ENCODE data around the gene RAB6B.

Gene RAB6B

GRCh38 chr3:133880886-133881455 is 14.7 kb downstream of the RAB6B start:
- DNase-seq: no peak

GRCh38 chr3:133880287-133880686 is 15.4 kb downstream of the RAB6B start:
- peak in 1 of 14 donors; percentile 23 for DNase-seq

DNA sequence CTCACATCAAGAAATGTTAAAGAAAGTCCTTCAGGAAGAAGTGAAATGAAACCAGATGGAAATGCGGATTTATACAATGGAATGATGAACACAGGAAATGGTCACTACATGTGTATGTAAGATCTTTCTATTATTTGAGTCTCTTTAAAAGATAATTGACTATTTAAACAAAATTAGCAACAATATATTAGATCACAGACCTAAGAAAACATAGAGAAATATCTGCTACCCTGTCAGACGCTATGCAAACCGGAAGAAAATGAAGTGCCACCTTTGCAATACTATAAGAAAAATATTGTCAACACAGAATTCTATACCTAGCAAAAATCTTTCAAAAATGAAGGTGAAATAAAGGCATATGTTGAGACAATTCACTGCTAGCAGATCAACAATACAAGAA is 17.2 kb downstream of the RAB6B start:
- DNase-seq: no peak

- DNase-seq: no peak
These were observed 18.5 kb downstream of the RAB6B start for GRCh38 chr3:133877221-133877620.

DNA sequence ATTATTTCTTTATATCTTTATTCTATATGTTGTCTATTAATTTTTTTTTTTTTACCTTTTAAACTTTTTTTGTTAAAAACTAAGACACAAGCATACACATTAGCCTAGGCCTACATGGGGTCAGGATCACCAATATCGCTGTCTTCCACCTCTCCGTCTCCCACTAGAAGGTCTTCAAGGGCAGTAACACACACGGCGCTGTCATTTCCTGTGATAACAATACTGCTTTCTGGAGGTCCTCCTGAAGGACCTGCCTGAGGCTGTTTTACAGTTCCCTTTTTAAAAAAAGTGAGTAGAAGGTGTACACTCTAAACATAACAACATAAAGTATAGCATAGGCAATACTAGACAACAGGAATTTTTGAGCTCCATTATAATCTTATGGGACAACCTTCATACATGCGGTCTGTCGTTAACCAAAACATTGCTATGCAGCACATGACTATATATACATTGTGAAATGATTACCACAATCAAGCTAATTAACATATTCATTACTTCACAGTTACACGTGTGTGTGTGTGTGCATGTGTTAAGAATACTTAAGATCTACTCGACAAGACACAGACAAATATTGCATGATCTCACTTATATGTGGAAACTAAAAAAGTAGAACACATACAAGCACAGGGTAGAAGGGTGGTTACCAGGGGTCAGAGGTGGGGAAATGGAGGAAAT is 20.8 kb downstream of the RAB6B start:
- no peak for DNase-seq

GRCh38 chr3:133874344-133874743 is 21.3 kb downstream of the RAB6B start:
- DNase-seq: no peak

DNA sequence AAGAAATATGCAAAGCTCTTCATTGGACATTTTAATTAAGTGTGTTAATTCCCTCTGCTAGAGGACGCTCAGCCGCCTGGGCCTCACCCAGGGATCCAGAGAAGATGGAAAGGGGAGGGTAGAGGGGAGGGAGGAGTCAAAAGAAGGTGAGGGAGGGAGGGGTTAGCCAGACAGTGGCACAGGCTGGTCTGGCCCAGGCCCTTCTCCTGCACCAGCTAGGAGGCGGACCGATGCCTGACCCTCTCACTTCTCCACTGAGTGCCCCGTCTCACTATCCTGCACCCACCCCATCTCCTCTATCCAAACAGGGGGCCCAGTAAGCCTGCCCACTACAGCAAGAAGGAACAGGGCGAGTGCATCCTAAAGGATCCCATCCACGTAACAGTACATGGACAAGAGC is 22.9 kb downstream of the RAB6B start:
- DNase-seq: no peak

DNA sequence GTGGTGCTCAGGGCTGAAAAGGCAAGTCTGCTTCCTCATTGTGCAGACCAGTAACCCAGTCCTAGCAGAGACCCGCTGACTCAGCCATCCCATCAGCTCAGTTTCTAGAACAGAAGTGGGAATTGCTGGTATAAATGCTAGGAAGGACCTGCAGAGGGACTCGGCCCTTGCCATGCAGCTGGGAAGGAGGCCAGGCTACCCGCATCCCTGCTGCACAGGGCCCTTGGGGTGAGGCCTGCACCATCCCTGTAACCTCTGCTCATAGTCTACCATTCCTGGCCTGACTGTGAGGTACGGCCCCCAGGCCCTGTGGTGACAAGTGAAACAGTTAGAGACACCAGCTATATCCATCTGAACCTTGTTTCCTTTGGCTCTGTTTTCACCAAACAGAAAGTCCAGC is 23.5 kb downstream of the RAB6B start:
- DNase-seq: no peak

DNA sequence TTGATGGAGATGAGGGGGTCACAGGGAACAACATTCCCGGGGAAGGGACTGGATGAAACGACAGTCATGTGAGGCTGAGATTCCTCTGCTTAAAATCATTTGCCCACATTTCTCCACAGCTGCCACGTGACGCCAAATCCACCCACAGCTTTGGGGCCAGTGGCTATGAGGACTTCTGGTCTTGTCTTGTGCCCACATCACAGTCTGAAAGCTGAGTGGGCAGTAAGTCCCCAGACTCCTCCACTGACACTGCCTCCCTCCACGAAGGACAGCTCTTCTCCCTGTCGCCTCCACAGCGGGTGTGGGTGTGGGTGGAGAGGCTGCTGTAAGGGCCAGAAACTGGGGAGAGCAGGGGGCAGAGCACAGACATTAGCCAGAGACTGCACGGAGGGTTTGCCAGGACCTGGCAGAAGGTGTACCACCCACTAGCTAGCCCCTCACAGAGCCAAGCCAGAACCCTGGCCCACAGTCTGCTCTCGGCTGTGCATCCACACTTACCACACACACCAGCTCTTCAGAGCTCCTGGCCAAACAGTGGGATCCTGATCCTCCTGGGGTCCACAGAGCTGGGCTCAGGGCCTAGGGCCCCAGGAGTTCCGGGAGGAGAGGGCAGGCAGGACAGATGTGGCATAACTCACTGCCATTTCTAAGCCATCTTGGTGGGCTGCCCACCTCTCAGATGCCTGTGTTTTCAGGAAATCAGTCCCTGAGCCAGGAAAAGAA is 24.2 kb downstream of the RAB6B start:
- peak in 1 of 14 donors; percentile 8 for DNase-seq

- no peak for DNase-seq
These were observed 24.9 kb downstream of the RAB6B start for GRCh38 chr3:133870822-133871221.

- DNase-seq: no peak
These were observed 26.1 kb downstream of the RAB6B start for GRCh38 chr3:133869586-133869985.

- peak in 2 of 14 donors; percentile 9 to 28 for DNase-seq
These were observed 26.8 kb downstream of the RAB6B start for GRCh38 chr3:133868758-133869475.

DNA sequence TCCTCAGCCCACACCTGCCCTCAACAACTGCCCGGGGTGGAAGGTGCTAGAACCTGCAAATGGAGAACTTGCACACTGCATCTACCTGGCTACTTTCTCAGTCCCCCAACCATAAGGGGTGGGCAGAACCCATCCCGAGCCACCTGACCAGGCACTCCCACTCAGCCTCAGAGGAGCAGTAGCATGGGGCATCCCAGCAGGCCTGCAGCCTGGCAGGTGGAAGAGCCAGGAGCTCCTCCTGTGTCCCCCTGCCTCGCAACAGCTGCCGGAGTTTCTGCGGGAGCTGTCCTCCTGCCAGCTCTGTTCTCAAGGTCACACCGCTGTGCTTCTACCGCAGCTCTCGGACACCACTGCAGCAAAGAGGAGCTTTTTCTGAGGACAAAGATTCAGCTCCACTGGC is 27.5 kb downstream of the RAB6B start:
- no peak for DNase-seq

DNA sequence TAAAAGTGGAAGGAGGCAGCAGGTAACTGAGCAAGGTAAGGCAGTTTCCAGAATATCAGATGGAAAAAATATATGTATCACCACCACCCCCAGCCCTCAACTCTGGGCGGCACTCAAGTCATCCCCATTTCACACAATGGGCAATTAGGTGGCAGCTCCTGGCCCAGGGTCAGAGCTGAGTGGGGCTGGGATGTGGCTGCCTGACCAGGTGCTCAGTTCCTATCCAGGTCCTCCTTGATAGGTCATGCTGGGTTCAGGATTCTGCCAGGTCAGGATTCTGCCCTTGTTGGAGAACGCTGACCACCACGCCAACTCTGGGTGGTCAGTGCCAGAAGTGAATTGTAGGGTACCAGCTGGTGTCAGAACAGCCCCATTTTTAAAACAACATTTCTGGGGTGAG is 29.5 kb downstream of the RAB6B start:
- DNase-seq: no peak

GRCh38 chr3:133865136-133865855 is 30.4 kb downstream of the RAB6B start:
- DNase-seq: no peak

GRCh38 chr3:133864616-133865015 is 31.1 kb downstream of the RAB6B start:
- no peak for DNase-seq

DNA sequence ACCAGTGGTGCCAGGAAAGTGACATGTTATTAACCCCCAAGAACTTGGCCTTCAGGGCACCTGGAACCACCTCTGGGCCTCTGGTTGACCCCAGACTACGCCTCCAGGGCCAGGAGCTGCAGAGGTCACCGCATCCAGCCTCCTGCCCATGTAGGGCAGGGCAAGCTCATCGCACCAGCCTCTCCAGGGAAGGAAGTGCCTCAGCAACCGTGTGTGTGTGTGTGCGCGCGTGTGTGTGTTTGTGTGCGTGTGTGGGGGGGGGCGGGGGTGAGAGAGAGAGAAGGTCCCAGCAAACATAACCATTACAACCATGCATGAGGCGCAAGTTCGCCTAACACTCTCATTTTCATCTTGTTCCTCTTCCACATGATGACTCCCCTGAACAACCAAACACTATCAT is 31.8 kb downstream of the RAB6B start:
- no peak for DNase-seq

GRCh38 chr3:133862161-133862560 is 33.5 kb downstream of the RAB6B start:
- DNase-seq: no peak

GRCh38 chr3:133860519-133860918 is 35.2 kb downstream of the RAB6B start:
- DNase-seq: no peak

GRCh38 chr3:133859381-133860234 is 36.1 kb downstream of the RAB6B start:
- DNase-seq: no peak

DNA sequence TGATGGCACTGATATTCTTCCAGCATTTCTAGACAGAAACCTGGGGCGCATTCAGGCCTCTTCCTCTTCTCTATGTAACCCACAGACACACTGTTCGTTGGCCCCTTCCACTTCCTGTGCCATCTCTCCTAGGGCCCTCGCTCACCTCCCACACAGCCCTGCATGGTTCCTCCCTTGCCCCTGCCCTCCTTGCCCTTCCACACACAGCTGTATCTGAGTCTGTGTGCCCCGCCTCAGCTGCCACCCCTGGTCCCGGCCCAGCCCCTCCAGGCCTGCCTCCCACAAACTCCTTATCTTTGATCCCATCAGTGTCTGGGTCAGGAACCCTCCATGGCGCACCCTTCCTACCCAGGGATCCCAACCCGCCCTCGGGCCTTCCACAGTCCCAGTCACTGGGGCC is 37.9 kb downstream of the RAB6B start:
- no peak for DNase-seq

DNA sequence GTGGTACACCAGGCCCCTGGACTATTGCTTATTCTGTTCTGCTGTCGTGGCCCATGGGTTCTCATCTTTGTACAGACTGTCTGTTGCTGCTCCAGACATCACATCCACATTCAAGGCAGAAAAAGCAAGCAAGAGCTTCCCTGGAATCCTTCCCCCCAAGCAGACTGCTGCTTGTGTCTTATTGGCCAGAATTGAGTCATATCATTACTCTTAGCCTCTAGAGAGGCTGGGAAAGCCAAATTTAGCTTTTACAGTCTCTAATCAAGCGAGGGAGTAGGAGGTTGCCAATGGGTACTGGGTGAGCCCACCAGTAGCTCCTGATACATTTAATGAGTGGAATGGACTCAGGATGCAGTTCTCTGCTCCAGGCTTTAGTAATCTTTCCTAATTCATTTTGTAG is 39.4 kb downstream of the RAB6B start:
- no peak for DNase-seq
